Osteoblast (primary cell): ENCODE results near the gene CCDC88B. TPM values are rescaled to one million over a fixed set of nuclear protein-coding genes. Genes with fewer than 3 reads are reported as not detected.

Experiments
- DNase-seq: peaks from one replicate; pipeline ENCODE4 v3.0.0; 2011; ENCODE audit warnings: low spot score, mixed read lengths; ENCODE audit not compliant: insufficient read length; ENCODE audit errors: missing footprints
- H2AFZ ChIP-seq: 2 replicates; pipeline ENCODE4 v1.6.0; 2011; ENCODE audit warnings: mild to moderate bottlenecking, low read length
- H3K27ac ChIP-seq: 2 replicates; pipeline ENCODE4 v1.5.1; 2011; ENCODE audit warnings: mild to moderate bottlenecking, low read depth, low read length, moderate library complexity
- H3K27me3 ChIP-seq: 2 replicates; pipeline ENCODE4 v1.6.0; 2012; ENCODE audit warnings: mild to moderate bottlenecking, control low read depth, inconsistent platforms, low read length, moderate library complexity; ENCODE audit not compliant: insufficient read depth
- H3K36me3 ChIP-seq: 2 replicates; pipeline ENCODE4 v1.5.1; 2011; ENCODE audit warnings: mild to moderate bottlenecking, low read length, control low read depth, moderate library complexity; ENCODE audit not compliant: insufficient read depth
- H3K4me1 ChIP-seq: 2 replicates; pipeline ENCODE4 v1.5.1; 2011; ENCODE audit warnings: mild to moderate bottlenecking, low read length, control low read depth, moderate library complexity; ENCODE audit not compliant: insufficient read depth
- H3K4me2 ChIP-seq: 2 replicates; pipeline ENCODE4 v1.6.0; 2011; ENCODE audit warnings: mild to moderate bottlenecking, low read length; ENCODE audit not compliant: insufficient read depth
- H3K4me3 ChIP-seq: fragments of 200-600 bp; sonication (generic); 3 replicates; pipeline ENCODE4 v1.5.1; 2012; ENCODE audit warnings: mild to moderate bottlenecking, low read length, inconsistent platforms; ENCODE audit not compliant: insufficient read depth
- H3K79me2 ChIP-seq: 2 replicates; pipeline ENCODE4 v1.6.0; 2012; ENCODE audit warnings: mild to moderate bottlenecking, low read length, control low read depth, inconsistent platforms; ENCODE audit not compliant: insufficient read depth
- H3K9me3 ChIP-seq: 2 replicates; pipeline ENCODE4 v1.5.1; 2011; ENCODE audit warnings: low read depth, low read length, control low read depth
- H4K20me1 ChIP-seq: 2 replicates; pipeline ENCODE4 v1.6.0; 2012; ENCODE audit warnings: mild to moderate bottlenecking, low read length, control low read depth; ENCODE audit not compliant: insufficient read depth
- CTCF ChIP-seq: IDR thresholded peaks from 2 replicates; pipeline ENCODE4 v1.5.1; 2011; ENCODE audit warnings: mild to moderate bottlenecking, low read depth, low read length, moderate library complexity; ENCODE audit errors: extremely low read depth
- total RNA-seq: library from RNA; depleted of rRNA; stranded (reverse); fragments of >200 nt; gene quantifications from 2 replicates; pipeline ENCODE4 v1.2.3, GENCODE V29; 2012

CCDC88B gene
- total RNA-seq, 1 donor, result 1.4 TPM

GRCh38 chr11:64341429-64341828 is 1.4 kb downstream of the CCDC88B start:
- H2AFZ ChIP-seq, result no peak overlapping the region
- no peak overlapping the region for H3K27ac ChIP-seq
- no peaks in the 10 kb centered on the region for H3K27me3 ChIP-seq
- peak; percentile 85 for DNase-seq
- peaks cover 3% of the 10 kb centered on the region for H3K4me1 ChIP-seq
- no peaks in the 10 kb centered on the region for H3K36me3 ChIP-seq
- H3K4me3 ChIP-seq, result no peak overlapping the region
- no peaks in the 10 kb centered on the region for H4K20me1 ChIP-seq
- no peak for TF ChIP-seq CTCF
- H3K79me2 ChIP-seq, result no peaks in the 10 kb centered on the region
- no peaks in the 10 kb centered on the region for H3K9me3 ChIP-seq
- H3K4me2 ChIP-seq, result no peak overlapping the region

DNA sequence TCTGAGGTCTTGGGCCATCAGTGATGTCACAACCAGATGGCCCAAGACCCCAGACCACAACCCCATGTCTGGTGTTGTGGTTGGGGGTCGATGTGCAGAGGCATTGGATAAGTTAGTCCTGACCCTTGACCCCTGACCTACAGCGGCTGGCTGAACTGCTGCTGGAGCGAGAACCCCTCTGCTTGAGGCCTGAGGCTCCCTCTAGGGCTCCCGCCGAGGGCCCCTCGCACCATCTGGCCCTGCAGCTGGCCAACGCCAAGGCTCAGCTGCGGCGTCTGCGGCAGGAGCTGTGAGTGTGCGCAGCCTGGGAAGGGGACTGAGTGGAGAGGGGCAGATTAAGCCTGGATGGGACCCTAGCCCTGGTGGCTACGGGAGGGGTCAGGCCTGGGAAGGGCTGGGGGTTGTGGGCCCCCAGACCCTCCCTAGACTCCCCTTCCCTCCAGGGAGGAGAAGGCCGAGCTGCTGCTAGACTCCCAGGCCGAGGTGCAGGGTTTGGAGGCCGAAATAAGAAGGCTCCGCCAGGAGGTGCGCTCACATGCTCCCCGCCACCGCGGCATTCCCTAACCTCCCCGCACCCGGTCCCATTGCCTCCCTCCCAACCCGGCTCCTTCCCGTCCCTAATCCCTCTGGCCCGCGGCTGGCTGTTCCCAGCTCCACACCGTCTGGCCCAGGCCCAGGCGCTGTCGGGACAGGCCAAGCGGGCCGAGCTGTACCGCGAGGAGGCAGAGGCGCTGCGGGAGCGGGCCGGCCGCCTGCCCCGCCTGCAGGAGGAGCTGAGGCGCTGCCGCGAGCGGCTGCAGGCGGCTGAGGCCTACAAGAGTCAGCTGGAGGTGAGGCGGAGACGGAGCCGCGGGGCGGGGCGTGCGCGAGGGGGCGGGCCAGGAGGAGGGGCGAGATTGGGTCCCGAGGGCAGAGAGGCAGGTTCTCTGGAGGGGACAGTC is 2.1 kb downstream of the CCDC88B start:
- peak; percentile 100 for DNase-seq
- no peaks in the 10 kb centered on the region for H4K20me1 ChIP-seq
- H3K9me3 ChIP-seq, result no peaks in the 10 kb centered on the region
- peak; percentile 36 for TF ChIP-seq CTCF
- no peaks in the 10 kb centered on the region for H3K27me3 ChIP-seq
- peak overlapping the region; percentile 23 for H3K27ac ChIP-seq
- no peaks in the 10 kb centered on the region for H3K36me3 ChIP-seq
- peak overlapping the region; percentile 95 for H2AFZ ChIP-seq
- peaks cover 3% of the 10 kb centered on the region for H3K4me1 ChIP-seq
- H3K4me3 ChIP-seq, result peak overlapping the region; percentile 68
- peak overlapping the region; percentile 81 for H3K4me2 ChIP-seq
- H3K79me2 ChIP-seq, result no peaks in the 10 kb centered on the region

- Histone ChIP-seq H3K27me3 (no peaks in the 10 kb centered on the region), H3K4me1 (peaks cover 3% of the 10 kb centered on the region), H3K27ac (no peak overlapping the region), H3K4me3 (peak overlapping the region; percentile 68), H2AFZ (no peak overlapping the region), H3K79me2 (no peaks in the 10 kb centered on the region), H4K20me1 (no peaks in the 10 kb centered on the region), H3K36me3 (no peaks in the 10 kb centered on the region), H3K9me3 (no peaks in the 10 kb centered on the region), H3K4me2 (peak overlapping the region; percentile 81)
- no peak for TF ChIP-seq CTCF
- DNase-seq, result peak; percentile 47
Measured at GRCh38 chr11:64342869-64343745, 3.1 kb downstream of the CCDC88B start.
